HUES64 (cell line): Measurements from ENCODE around the gene NDUFA13.

Source experiments
- H3K27ac ChIP-seq: 2 replicates; pipeline ENCODE4 v1.7.0; 2013; ENCODE audit warnings: low read depth, low read length, inconsistent platforms
- H3K27me3 ChIP-seq: 2 replicates; pipeline ENCODE4 v1.6.1; 2013; ENCODE audit warnings: mild to moderate bottlenecking, low read length; ENCODE audit not compliant: insufficient read depth
- H3K36me3 ChIP-seq: 2 replicates; pipeline ENCODE4 v1.6.1; 2013; ENCODE audit warnings: mild to moderate bottlenecking, low read length; ENCODE audit not compliant: insufficient read depth
- H3K4me1 ChIP-seq: 2 replicates; pipeline ENCODE4 v1.6.1; 2013; ENCODE audit warnings: mild to moderate bottlenecking, low read length, moderate library complexity; ENCODE audit not compliant: insufficient read depth
- H3K4me3 ChIP-seq: 2 replicates; pipeline ENCODE4 v1.5.1; 2013; ENCODE audit warnings: mild to moderate bottlenecking, low read length, moderate library complexity
- H3K9ac ChIP-seq: 2 replicates; pipeline ENCODE4 v1.6.1; 2013; ENCODE audit warnings: mild to moderate bottlenecking, low read depth, low read length
- H3K9me3 ChIP-seq: 2 replicates; pipeline ENCODE4 v1.6.1; 2013; ENCODE audit warnings: low read depth, low read length; ENCODE audit not compliant: insufficient read depth
- WGBS: fragments of 150-250, 120-280 bp; methylation state at CpG from one replicate; pipeline ENCODE4 v1.1.7; 2013; ENCODE audit warnings: missing lambda C conversion rate; 5-methylcytosine and 5-hydroxymethylcytosine counted together

NDUFA13 gene

DNA sequence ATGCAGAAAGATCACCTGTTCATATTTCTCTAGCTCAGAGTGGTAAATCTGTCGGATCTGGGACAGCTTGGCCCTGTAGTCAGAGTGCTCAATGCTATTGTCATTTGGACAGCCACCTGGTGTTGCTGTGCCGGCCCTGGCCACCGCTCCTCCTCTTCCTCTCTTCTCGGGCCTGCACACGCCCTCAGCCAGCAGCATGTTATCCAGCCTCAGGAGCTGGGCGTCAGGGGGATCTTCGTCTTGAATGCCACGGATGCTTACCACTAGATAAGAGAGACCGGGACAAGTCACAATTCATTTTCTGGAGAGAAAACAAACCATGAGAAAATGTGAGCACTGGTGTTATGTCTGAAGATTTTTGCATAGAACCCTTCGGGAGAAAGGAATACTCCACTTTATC is 54.5 kb downstream of the NDUFA13 start:
- Histone ChIP-seq H3K27me3 (no peaks in the 10 kb centered on the region), H3K27ac (no peak overlapping the region), H3K9me3 (no peaks in the 10 kb centered on the region), H3K4me3 (no peak overlapping the region), H3K9ac (no peak overlapping the region), H3K4me1 (no peaks in the 10 kb centered on the region; the same call in 1 of the 2 replicates), H3K36me3 (0 out of 2 replicates have a peak, but pooled peaks cover 2% of the 10 kb centered on the region)
- WGBS: 83% methylated on average over 10 of the region's 10 CpGs

DNA sequence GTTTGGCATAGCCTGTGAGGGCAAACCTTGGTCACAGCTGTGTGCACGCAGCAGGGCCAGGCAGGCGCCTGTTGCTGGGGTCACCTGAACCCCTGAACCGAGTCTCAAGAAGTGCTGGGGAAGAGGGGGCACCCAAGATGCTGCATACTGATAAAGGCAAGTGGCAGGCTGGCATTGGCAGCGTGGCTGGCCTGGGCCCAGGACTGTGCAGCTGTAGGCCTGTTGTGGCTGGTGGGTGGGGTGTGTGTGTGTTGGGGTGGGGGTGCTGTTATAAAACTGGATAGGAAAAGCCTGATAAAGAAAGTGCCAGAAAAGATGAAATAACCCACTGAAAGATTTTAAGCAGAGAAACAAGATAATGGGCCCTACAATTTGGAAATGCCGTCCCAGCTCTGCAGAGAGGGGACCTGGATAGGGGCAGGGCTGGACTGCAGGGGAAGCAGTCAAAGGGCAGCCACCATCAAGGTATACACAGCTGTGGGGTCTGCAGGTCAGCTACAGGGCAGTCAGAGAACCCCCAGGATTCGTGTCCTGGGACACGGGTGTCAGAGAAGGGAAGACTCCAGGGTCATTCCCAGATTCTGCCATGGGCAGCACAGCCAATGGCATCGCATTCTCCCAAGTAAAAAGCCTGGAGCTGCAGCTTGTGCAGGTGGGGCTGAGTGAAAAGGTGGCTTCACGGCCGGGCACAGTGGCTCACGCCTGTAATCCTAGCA is 55.2 kb downstream of the NDUFA13 start:
- Histone ChIP-seq H3K36me3 (0 out of 2 replicates have a peak, but pooled peaks cover 2% of the 10 kb centered on the region), H3K4me3 (no peak overlapping the region), H3K27me3 (no peaks in the 10 kb centered on the region), H3K9me3 (no peaks in the 10 kb centered on the region), H3K9ac (no peak overlapping the region), H3K4me1 (no peaks in the 10 kb centered on the region; the same call in 1 of the 2 replicates), H3K27ac (no peak overlapping the region)
- 94% methylated on average over 11 of the region's 11 CpGs for WGBS

DNA sequence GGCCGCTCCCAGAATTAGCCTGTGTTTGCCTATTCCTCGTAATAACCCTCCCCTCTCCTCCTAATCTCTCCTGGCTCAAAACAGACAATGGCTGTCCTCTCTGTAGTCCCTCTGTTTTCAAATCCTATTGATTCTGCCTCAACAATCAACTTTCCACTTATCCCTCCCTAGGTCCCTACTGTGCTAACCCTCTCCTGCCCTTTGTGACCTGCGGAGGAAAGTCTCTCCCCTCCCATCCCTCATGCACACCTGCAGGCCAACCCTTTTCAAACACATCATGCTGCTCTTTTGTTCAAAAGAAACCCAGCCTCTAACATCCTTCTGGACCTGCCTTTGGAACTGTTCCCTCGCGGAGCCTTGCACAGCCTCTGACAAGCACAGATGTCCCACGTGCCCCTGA is 59.4 kb downstream of the NDUFA13 start:
- no peak overlapping the region for H3K27ac ChIP-seq
- H3K4me1 ChIP-seq: no peaks in the 10 kb centered on the region; the same call in 1 of the 2 replicates
- H3K27me3 ChIP-seq: no peaks in the 10 kb centered on the region
- H3K4me3 ChIP-seq: no peak overlapping the region
- H3K9ac ChIP-seq: no peak overlapping the region
- no peaks in the 10 kb centered on the region for H3K9me3 ChIP-seq
- WGBS: 60% methylated on average over 6 of the region's 6 CpGs
- H3K36me3 ChIP-seq: no peaks in the 10 kb centered on the region
